ENCODE results near the gene AQP6. TPM values are rescaled to one million over a fixed set of nuclear protein-coding genes. Genes with fewer than 3 reads are reported as not detected.
A peak's percentile ranks its signal among the peaks of the same experiment; 100 is the strongest.

The AQP6 gene
- polyA plus RNA-seq, 1 of the 3 experiments (the other 2 are of a cell fraction): 0.10 TPM

DNA sequence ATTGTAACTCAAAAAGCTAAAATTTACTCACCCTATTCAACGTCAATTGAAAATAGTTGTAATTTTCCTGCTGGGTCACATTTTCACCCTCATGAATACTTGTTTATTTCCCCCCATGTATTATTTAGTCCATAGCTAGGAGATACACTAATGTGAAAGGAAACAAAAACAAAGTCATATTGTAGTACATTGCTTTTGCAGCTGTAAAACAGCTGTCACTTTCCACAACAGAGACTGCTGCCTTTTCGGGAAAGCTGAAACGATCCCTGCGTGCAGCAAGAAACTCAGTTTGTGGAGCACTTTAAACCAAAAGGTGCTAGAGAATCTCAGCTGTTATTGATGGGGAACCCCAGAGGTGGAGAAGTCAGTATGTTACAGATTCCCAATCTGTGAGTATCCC, 48.3 kb downstream of the AQP6 start:
- Histone ChIP-seq H3K9ac (0 out of 2 replicates have a peak overlapping the region, but pooled peaks have one; percentile 3), H3K4me3 (ENCODE audit: low read depth in 2 of 2, low read length in 1 of 2) (no peak overlapping the region)

DNA sequence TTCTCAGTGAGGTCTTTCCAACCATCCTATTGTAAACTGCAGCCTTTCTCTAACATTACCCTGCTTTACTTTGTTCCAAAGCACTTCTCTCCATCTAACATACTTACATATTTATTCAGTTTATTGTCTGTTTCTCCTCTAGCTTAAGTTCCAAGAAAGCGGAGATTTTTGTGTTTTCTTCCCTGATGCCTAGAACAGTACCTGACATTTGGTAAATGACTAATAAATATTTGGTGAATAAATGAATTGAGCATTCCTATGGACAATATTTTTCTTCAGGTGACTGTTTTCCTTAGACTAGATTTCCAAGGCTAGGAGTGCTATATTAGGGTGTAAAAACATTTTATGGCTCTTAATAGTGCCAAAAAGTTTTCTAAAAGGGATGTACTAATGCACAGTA, 50.2 kb downstream of the AQP6 start:
- 100% methylated on average over 1 of the region's 1 CpG for WGBS (ENCODE audit: low lambda C conversion rate)
- Histone ChIP-seq H3K4me1 (ENCODE audit: control insufficient read depth in 1 of 2, insufficient read depth in 2 of 2, low read depth in 1 of 2, low read length in 1 of 2) (peaks cover 0 to 2% of the 10 kb centered on the region in 2 experiments; a peak in 3 of 4 replicates), H3K27me3 (ENCODE audit: insufficient read depth) (no peaks in the 10 kb centered on the region), H4K20me1 (ENCODE audit: insufficient read depth) (peaks cover 6% of the 10 kb centered on the region; the same call in 1 of the 2 replicates), H3K27ac (ENCODE audit: low read depth in 2 of 2, low read length in 1 of 2) (no peak overlapping the region; a peak in 1 of 4 replicates), H3K36me3 (replicated peaks in 1 of 2; ENCODE audit: control insufficient read depth in 1 of 2, insufficient read depth in 2 of 2, low read length in 1 of 2) (no peaks in the 10 kb centered on the region), H3F3A (replicated peaks; ENCODE audit: insufficient read depth) (peaks cover 5% of the 10 kb centered on the region), H3K4me3 (ENCODE audit: low read depth in 2 of 2, low read length in 1 of 2) (no peak overlapping the region), H3K9ac (no peak overlapping the region), H3K9me3 (no peaks in the 10 kb centered on the region), H3K79me2 (ENCODE audit: insufficient read depth) (peaks cover 74% of the 10 kb centered on the region), H3K9me2 (no peaks in the 10 kb centered on the region), H3K4me2 (no peak overlapping the region), H2AFZ (ENCODE audit: low read depth) (no peak overlapping the region)
- CTCF ChIA-PET: interaction anchor here (1.1 kb wide), 1 partner anchor 49 kb away, joined by 4 read pairs; no protein-coding TSS in a partner anchor
- POLR2A ChIA-PET: no interaction called here
- no peak for DNase-seq
- TF ChIP-seq TAF1 (IDR thresholded peaks at IDR 0.05; ENCODE audit: borderline replicate concordance, low read depth, low read length) (no peak), GATA2 (CRISPR knock-in tag; IDR thresholded peaks at IDR 0.05) (no peak), YY1 (IDR thresholded peaks at IDR 0.05; ENCODE audit: low read depth) (no peak), GABPA (IDR thresholded peaks at IDR 0.05; ENCODE audit: low read depth) (no peak), EZH2phosphoT487 (IDR thresholded peaks at IDR 0.05; ENCODE audit: borderline replicate concordance, low read depth) (no peak), TCF12 (IDR thresholded peaks at IDR 0.05) (no peak), SIN3A (IDR thresholded peaks at IDR 0.05; ENCODE audit: borderline replicate concordance, low read depth, low read length) (no peak), TEAD4 (IDR thresholded peaks at IDR 0.05; ENCODE audit: borderline replicate concordance, insufficient read depth) (no peak), NRF1 (IDR thresholded peaks at IDR 0.05; ENCODE audit: low read depth, low read length) (no peak), POLR2AphosphoS5 (IDR thresholded peaks at IDR 0.05; ENCODE audit: low read depth, low read length) (no peak)
- TF ChIP-seq, protein P1, sequence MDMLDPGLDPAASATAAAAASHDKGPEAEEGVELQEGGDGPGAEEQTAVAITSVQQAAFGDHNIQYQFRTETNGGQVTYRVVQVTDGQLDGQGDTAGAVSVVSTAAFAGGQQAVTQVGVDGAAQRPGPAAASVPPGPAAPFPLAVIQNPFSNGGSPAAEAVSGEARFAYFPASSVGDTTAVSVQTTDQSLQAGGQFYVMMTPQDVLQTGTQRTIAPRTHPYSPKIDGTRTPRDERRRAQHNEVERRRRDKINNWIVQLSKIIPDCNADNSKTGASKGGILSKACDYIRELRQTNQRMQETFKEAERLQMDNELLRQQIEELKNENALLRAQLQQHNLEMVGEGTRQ (IDR thresholded peaks at IDR 0.05; ENCODE audit: borderline replicate concordance, low read depth, low read length): no peak
- TF ChIP-seq, protein P2, sequence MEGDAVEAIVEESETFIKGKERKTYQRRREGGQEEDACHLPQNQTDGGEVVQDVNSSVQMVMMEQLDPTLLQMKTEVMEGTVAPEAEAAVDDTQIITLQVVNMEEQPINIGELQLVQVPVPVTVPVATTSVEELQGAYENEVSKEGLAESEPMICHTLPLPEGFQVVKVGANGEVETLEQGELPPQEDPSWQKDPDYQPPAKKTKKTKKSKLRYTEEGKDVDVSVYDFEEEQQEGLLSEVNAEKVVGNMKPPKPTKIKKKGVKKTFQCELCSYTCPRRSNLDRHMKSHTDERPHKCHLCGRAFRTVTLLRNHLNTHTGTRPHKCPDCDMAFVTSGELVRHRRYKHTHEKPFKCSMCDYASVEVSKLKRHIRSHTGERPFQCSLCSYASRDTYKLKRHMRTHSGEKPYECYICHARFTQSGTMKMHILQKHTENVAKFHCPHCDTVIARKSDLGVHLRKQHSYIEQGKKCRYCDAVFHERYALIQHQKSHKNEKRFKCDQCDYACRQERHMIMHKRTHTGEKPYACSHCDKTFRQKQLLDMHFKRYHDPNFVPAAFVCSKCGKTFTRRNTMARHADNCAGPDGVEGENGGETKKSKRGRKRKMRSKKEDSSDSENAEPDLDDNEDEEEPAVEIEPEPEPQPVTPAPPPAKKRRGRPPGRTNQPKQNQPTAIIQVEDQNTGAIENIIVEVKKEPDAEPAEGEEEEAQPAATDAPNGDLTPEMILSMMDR (IDR thresholded peaks at IDR 0.05): no peak
- TF ChIP-seq, protein P3, sequence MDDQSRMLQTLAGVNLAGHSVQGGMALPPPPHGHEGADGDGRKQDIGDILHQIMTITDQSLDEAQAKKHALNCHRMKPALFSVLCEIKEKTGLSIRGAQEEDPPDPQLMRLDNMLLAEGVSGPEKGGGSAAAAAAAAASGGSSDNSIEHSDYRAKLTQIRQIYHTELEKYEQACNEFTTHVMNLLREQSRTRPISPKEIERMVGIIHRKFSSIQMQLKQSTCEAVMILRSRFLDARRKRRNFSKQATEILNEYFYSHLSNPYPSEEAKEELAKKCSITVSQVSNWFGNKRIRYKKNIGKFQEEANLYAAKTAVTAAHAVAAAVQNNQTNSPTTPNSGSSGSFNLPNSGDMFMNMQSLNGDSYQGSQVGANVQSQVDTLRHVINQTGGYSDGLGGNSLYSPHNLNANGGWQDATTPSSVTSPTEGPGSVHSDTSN (IDR thresholded peaks at IDR 0.05): no peak

More for the DNA sequence above, 48.3 kb downstream of the AQP6 start:
- 83% methylated on average over 4 of the region's 4 CpGs for whole genome bisulfite sequencing (ENCODE audit: low lambda C conversion rate)
- Histone ChIP-seq H3K79me2 (ENCODE audit: insufficient read depth) (peaks cover 93% of the 10 kb centered on the region), H2AFZ (ENCODE audit: low read depth) (peak overlapping the region; percentile 60), H3K36me3 (replicated peaks in 1 of 2; ENCODE audit: control insufficient read depth in 1 of 2, insufficient read depth in 2 of 2, low read length in 1 of 2) (no peaks in the 10 kb centered on the region), H3K27ac (ENCODE audit: low read depth in 2 of 2, low read length in 1 of 2) (peak overlapping the region; percentile 17 to 56; a peak in 3 of 4 replicates), H3F3A (replicated peaks; ENCODE audit: insufficient read depth) (peaks cover 10% of the 10 kb centered on the region), H3K4me1 (ENCODE audit: control insufficient read depth in 1 of 2, insufficient read depth in 2 of 2, low read depth in 1 of 2, low read length in 1 of 2) (peaks cover 3 to 7% of the 10 kb centered on the region in 2 experiments; a peak in 3 of 4 replicates), H4K20me1 (ENCODE audit: insufficient read depth) (peaks cover 6% of the 10 kb centered on the region; the same call in 1 of the 2 replicates), H3K4me2 (peak overlapping the region; percentile 70), H3K27me3 (ENCODE audit: insufficient read depth) (no peaks in the 10 kb centered on the region), H3K9me2 (no peaks in the 10 kb centered on the region), H3K9me3 (no peaks in the 10 kb centered on the region)
- ChIA-PET POLR2A (interaction anchor here (0.6 kb wide), 2 partner anchors 38 to 40 kb away, joined by 3 read pairs; no protein-coding TSS in a partner anchor), CTCF (interaction anchor here (0.7 to 2.4 kb wide), 10 partner anchors 9 to 162 kb away, joined by 3 to 21 read pairs (median 4); no protein-coding TSS in a partner anchor)
- no peak for TF ChIP-seq TCF12 (IDR thresholded peaks at IDR 0.05)
- no peak for TF ChIP-seq RAD21 (IDR thresholded peaks at IDR 0.05; ENCODE audit: low read length)
- TF ChIP-seq, protein P1 (IDR thresholded peaks at IDR 0.05; ENCODE audit: borderline replicate concordance, low read depth, low read length): no peak
- no peak for TF ChIP-seq SMC3 (IDR thresholded peaks at IDR 0.05; ENCODE audit: low read depth, low read length)
- TF ChIP-seq, protein P4, sequence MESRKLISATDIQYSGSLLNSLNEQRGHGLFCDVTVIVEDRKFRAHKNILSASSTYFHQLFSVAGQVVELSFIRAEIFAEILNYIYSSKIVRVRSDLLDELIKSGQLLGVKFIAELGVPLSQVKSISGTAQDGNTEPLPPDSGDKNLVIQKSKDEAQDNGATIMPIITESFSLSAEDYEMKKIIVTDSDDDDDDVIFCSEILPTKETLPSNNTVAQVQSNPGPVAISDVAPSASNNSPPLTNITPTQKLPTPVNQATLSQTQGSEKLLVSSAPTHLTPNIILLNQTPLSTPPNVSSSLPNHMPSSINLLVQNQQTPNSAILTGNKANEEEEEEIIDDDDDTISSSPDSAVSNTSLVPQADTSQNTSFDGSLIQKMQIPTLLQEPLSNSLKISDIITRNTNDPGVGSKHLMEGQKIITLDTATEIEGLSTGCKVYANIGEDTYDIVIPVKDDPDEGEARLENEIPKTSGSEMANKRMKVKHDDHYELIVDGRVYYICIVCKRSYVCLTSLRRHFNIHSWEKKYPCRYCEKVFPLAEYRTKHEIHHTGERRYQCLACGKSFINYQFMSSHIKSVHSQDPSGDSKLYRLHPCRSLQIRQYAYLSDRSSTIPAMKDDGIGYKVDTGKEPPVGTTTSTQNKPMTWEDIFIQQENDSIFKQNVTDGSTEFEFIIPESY (IDR thresholded peaks at IDR 0.05; ENCODE audit: borderline replicate concordance, low read depth): no peak
- TF ChIP-seq, protein P5, sequence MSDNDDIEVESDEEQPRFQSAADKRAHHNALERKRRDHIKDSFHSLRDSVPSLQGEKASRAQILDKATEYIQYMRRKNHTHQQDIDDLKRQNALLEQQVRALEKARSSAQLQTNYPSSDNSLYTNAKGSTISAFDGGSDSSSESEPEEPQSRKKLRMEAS (IDR thresholded peaks at IDR 0.05; ENCODE audit: low read depth): no peak
- TF ChIP-seq CHD2 (IDR thresholded peaks at IDR 0.05; ENCODE audit: low read length, partially characterized antibody): no peak
- DNase-seq: no peak

Measured in SK-N-SH (cell line).